ENCODE results near the gene SLC9A9. TPM values are rescaled to one million over a fixed set of nuclear protein-coding genes. Genes with fewer than 3 reads are reported as not detected.

Gene SLC9A9
- total RNA-seq, 2 donors from 2014 or later: 1.3 to 3.7 TPM

DNA sequence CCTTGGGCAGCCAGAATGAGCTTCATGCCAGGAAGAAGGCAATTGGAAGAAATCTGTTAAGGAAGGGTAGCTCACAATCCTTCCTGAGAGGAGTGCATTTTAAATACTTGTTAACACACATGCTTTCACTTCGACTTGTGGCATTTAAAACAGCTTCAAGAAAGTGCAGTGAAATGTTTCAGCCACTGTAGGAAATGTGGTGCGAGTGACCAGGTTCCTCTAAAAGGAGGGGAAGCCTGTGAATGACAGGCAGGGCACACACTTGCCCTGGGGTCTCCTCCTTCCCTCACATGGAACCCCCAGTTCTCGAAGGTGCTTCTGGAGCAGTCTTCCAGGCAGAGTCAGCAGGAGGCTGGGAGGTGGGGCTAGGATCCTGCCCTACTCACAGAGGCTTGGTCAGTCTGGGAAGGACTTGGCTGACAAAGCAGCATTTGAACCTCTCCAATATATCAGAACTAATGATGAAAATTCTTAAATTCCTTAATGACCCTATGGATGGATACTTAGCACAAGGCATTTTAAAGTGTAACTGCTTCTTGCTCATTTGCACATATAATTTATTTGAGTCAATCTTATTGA lies 370.1 kb downstream of the SLC9A9 start:
- Histone ChIP-seq H3K4me1 (ENCODE audit: control insufficient read depth, insufficient read depth, low read length) (peaks cover 4% of the 10 kb centered on the region), H3K36me3 (ENCODE audit: control insufficient read depth, insufficient read depth, low read length) (no peaks in the 10 kb centered on the region), H3K4me3 (ENCODE audit: low read length) (no peak overlapping the region), H3K9me3 (ENCODE audit: control insufficient read depth, low read length) (no peaks in the 10 kb centered on the region), H3K9ac (ENCODE audit: extremely low read depth, low read length, poor library complexity, severe bottlenecking) (no peak overlapping the region), H3K27ac (ENCODE audit: low read depth, low read length) (no peak overlapping the region), H3K27me3 (ENCODE audit: control insufficient read depth, insufficient read depth, low read length, poor library complexity, severe bottlenecking) (no peaks in the 10 kb centered on the region)
- no peaks in the 10 kb centered on the region for H3K36me3 Mint-ChIP-seq (ENCODE audit: low read depth)
- no peak overlapping the region for H3K27ac Mint-ChIP-seq
- peak; percentile 57 for DNase-seq
- 79% methylated on average over 3 of the region's 3 CpGs; no CpG with 5 or more reads in 1 of the 2 experiments for WGBS, 2 experiments (ENCODE audit: insufficient coverage in 1 of 2, insufficient read length in 1 of 2)
- no peak overlapping the region for H3K4me3 Mint-ChIP-seq
- TF ChIP-seq, protein P1, sequence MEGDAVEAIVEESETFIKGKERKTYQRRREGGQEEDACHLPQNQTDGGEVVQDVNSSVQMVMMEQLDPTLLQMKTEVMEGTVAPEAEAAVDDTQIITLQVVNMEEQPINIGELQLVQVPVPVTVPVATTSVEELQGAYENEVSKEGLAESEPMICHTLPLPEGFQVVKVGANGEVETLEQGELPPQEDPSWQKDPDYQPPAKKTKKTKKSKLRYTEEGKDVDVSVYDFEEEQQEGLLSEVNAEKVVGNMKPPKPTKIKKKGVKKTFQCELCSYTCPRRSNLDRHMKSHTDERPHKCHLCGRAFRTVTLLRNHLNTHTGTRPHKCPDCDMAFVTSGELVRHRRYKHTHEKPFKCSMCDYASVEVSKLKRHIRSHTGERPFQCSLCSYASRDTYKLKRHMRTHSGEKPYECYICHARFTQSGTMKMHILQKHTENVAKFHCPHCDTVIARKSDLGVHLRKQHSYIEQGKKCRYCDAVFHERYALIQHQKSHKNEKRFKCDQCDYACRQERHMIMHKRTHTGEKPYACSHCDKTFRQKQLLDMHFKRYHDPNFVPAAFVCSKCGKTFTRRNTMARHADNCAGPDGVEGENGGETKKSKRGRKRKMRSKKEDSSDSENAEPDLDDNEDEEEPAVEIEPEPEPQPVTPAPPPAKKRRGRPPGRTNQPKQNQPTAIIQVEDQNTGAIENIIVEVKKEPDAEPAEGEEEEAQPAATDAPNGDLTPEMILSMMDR (conservative IDR thresholded peaks at IDR 0.05): no peak
- H3K4me1 Mint-ChIP-seq: peaks cover 9% of the 10 kb centered on the region
- no peaks in the 10 kb centered on the region for H3K27me3 Mint-ChIP-seq (ENCODE audit: insufficient read depth)
- no peaks in the 10 kb centered on the region for H3K9me3 Mint-ChIP-seq

DNA sequence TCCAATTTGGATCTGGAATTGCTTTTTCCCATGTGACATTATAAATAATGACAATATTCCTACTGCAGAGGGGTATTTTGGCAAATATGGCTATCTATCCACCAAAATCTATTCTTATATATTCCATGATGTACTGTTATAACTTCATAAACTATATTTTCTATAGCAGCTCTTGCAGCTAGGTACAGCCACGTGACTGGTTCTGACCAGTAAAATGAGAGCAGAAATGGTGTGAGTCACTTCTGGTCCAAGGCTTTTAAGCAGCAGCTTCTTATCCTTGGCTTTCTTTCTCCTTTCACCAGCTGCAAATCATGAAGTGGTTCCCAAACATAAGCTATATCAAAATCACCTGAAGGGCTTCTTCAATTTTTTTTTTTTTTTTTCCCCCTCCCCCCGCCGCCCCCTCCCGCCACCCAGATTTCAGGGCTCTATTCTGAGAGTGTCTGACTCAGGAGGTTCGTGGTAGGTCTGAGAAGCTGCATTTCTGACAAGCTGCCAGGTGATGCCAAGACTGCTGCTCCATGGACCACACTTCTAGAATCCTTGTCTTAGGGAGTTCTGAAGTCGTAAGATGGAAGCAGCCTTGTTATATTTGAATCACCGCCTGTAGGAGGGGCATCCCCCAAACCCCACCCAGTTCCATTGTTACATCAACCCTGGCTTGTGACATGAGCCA lies 371.2 kb downstream of the SLC9A9 start:
- H3K27me3 ChIP-seq (ENCODE audit: control insufficient read depth, insufficient read depth, low read length, poor library complexity, severe bottlenecking): no peaks in the 10 kb centered on the region
- TF ChIP-seq, protein P1 (conservative IDR thresholded peaks at IDR 0.05): no peak
- H3K4me3 ChIP-seq (ENCODE audit: low read length): no peak overlapping the region
- Mint-ChIP-seq H3K36me3 (ENCODE audit: low read depth) (no peaks in the 10 kb centered on the region), H3K4me3 (no peak overlapping the region), H3K4me1 (peaks cover 9% of the 10 kb centered on the region), H3K27me3 (ENCODE audit: insufficient read depth) (no peaks in the 10 kb centered on the region), H3K9me3 (no peaks in the 10 kb centered on the region), H3K27ac (no peak overlapping the region)
- WGBS, 2 experiments (ENCODE audit: insufficient coverage in 1 of 2, insufficient read length in 1 of 2): 93 to 100% methylated on average over 3 to 7 of the region's 7 CpGs
- H3K27ac ChIP-seq (ENCODE audit: low read depth, low read length): no peak overlapping the region
- H3K36me3 ChIP-seq (ENCODE audit: control insufficient read depth, insufficient read depth, low read length): no peaks in the 10 kb centered on the region
- H3K4me1 ChIP-seq (ENCODE audit: control insufficient read depth, insufficient read depth, low read length): peaks cover 4% of the 10 kb centered on the region
- DNase-seq: no peak
- no peaks in the 10 kb centered on the region for H3K9me3 ChIP-seq (ENCODE audit: control insufficient read depth, low read length)
- H3K9ac ChIP-seq (ENCODE audit: extremely low read depth, low read length, poor library complexity, severe bottlenecking): no peak overlapping the region

DNA sequence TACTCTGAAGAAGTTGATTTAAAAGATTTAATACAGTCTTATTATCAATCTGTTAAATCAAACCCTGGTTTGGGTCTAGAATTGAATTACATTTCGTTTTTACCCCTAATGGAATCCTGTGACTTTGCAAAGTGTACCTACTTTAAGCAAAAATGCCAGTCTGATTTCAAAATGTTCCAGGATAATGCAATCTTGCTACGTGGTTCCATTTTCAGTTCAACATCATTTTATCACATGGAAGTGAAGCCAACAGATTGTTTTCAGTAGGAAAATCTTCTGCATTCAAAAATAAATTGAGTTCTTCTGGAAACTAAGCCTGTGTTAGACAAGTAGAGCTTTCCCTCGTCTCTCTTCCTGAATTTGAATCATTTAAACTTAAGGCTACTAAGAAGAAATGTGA lies 372.3 kb downstream of the SLC9A9 start:
- H3K4me3 Mint-ChIP-seq: no peak overlapping the region
- no peak overlapping the region for H3K9ac ChIP-seq (ENCODE audit: extremely low read depth, low read length, poor library complexity, severe bottlenecking)
- WGBS, 2 experiments (ENCODE audit: insufficient coverage in 1 of 2, insufficient read length in 1 of 2): 85 to 94% methylated on average over 3 of the region's 3 CpGs
- H3K4me1 Mint-ChIP-seq: peaks cover 9% of the 10 kb centered on the region
- DNase-seq: no peak
- no peak overlapping the region for H3K27ac Mint-ChIP-seq
- H3K4me1 ChIP-seq (ENCODE audit: control insufficient read depth, insufficient read depth, low read length): peaks cover 4% of the 10 kb centered on the region
- no peak overlapping the region for H3K27ac ChIP-seq (ENCODE audit: low read depth, low read length)
- no peaks in the 10 kb centered on the region for H3K27me3 Mint-ChIP-seq (ENCODE audit: insufficient read depth)
- H3K36me3 ChIP-seq (ENCODE audit: control insufficient read depth, insufficient read depth, low read length): no peaks in the 10 kb centered on the region
- TF ChIP-seq, protein P1 (conservative IDR thresholded peaks at IDR 0.05): no peak
- H3K27me3 ChIP-seq (ENCODE audit: control insufficient read depth, insufficient read depth, low read length, poor library complexity, severe bottlenecking): no peaks in the 10 kb centered on the region
- no peaks in the 10 kb centered on the region for H3K36me3 Mint-ChIP-seq (ENCODE audit: low read depth)
- no peak overlapping the region for H3K4me3 ChIP-seq (ENCODE audit: low read length)
- no peaks in the 10 kb centered on the region for H3K9me3 Mint-ChIP-seq
- H3K9me3 ChIP-seq (ENCODE audit: control insufficient read depth, low read length): no peaks in the 10 kb centered on the region
